ENCODE results near the gene SERPINE2.
"Not testable (repeated sequence)": the region's sequence is repeated elsewhere in the genome, so short reads cannot be mapped to it uniquely, and the experiment has no call there.

Gene SERPINE2

DNA sequence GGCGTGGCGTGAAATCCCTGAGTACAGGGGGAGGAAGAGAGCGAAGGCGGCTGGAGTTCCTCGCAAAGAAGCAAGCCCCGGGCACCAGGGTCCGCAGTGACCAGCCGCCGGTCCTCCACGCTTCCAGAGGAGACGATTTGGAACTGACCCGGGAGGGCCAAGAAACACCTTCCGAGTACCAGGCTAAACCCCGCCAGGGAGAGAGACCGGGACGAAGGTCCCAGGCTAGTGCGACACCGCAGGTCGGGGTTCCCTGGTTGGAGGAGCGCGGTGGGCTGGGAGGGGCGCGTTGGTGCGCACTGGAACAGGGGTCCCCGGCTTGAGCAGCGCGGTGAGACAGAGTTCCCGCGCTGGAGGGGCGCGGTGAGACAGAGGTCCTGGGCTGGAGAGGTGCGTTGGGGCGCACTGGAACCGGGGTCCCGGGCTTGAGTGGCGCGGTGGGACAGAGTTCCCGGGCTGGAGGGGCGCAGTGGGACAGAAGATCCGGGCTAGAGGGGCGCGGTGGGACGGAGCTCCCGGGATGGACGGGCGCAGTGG, 94.9 kb downstream of the SERPINE2 start:
- peak; percentile 21 for DNase-seq (ENCODE audit: low read depth)
- H3K4me3 ChIP-seq (ENCODE audit: low read length), result peak overlapping the region; percentile 84
- TF ChIP-seq, protein P1, sequence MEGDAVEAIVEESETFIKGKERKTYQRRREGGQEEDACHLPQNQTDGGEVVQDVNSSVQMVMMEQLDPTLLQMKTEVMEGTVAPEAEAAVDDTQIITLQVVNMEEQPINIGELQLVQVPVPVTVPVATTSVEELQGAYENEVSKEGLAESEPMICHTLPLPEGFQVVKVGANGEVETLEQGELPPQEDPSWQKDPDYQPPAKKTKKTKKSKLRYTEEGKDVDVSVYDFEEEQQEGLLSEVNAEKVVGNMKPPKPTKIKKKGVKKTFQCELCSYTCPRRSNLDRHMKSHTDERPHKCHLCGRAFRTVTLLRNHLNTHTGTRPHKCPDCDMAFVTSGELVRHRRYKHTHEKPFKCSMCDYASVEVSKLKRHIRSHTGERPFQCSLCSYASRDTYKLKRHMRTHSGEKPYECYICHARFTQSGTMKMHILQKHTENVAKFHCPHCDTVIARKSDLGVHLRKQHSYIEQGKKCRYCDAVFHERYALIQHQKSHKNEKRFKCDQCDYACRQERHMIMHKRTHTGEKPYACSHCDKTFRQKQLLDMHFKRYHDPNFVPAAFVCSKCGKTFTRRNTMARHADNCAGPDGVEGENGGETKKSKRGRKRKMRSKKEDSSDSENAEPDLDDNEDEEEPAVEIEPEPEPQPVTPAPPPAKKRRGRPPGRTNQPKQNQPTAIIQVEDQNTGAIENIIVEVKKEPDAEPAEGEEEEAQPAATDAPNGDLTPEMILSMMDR (IDR thresholded peaks at IDR 0.05; ENCODE audit: insufficient read depth, low read depth, low read length, missing control alignments), result no peak

DNA sequence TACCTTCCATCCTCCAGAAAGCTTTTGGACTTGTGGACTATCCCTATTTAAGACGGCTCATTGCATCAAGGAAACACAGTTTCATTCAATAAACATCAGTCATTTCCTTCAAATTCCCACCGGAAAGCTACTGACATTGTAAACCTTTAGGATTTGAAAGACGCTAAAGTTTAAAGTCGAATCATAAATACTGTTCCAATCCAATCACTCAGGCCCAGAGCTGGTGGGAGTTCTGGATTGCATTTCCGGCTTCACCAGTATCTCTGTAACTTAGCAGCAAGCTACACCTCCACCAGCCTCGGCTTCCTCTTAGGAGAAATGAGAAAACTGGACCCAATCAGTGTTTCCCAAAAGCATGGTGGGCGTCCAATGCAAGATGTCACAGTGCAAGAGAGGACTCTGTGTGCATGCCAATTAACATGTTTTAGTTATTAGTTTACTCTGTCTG, 95.5 kb downstream of the SERPINE2 start:
- peak; percentile 43 for DNase-seq (ENCODE audit: low read depth)
- TF ChIP-seq, protein P1 (IDR thresholded peaks at IDR 0.05; ENCODE audit: insufficient read depth, low read depth, low read length, missing control alignments), result no peak
- peak overlapping the region; percentile 84 for H3K4me3 ChIP-seq (ENCODE audit: low read length)

DNA sequence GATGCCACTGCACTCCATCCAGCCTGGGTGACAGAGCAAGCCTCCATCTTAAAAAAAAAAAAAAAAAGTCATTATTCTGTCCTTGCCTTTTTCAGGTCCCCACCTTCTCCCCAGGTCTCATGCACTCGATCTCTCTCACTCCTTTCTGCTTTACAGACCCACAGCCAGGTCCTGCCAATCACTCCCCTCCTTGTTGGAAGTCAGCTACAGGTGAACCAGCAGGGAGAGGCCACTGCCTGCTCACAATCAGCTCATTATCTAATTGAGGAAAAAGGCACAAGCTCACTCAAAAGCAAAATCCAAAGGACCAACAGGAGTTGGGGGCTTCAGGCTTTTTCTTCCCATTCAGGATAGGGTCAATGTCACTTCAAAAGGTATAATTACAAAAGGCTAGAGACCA, 96.0 kb downstream of the SERPINE2 start:
- DNase-seq (ENCODE audit: low read depth), result no peak
- TF ChIP-seq, protein P1 (IDR thresholded peaks at IDR 0.05; ENCODE audit: insufficient read depth, low read depth, low read length, missing control alignments), result no peak
- peak overlapping the region; percentile 84 for H3K4me3 ChIP-seq (ENCODE audit: low read length)

DNA sequence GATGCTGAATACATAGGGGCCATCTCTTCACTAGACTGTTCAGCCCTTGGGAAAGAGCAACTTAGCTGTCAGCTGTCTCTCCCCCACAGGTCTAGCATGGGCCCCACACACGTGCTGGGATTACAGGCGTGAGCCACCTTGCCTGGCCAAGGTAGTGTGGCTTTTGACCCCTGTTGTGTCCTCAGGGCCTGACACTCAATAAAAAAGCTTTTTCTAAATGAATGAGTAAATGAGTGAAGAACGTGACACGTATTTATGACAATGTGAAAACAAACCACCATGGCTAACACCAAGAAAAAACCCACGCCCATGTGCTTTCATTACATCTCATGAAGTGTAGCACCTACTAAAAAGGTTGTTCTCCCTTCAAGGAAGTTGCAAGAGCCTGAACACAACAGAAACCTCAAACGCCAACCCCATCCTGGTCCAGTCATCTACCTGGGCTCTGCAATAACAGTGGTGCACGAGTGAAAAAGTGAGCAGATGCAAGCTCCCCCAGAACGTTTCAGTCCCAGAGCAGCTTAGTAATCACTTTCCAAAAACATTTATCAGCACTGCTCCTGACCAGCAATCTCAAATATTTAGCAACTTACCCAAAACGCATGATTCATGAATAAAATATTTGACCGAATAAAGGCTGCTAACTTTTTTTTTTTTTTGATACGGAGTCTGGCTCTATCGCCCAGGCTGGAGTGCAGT, 97.4 kb downstream of the SERPINE2 start:
- TF ChIP-seq, protein P1 (IDR thresholded peaks at IDR 0.05; ENCODE audit: insufficient read depth, low read depth, low read length, missing control alignments), result no peak
- no peak overlapping the region for H3K4me3 ChIP-seq (ENCODE audit: low read length)
- peak; percentile 71 for DNase-seq (ENCODE audit: low read depth)

DNA sequence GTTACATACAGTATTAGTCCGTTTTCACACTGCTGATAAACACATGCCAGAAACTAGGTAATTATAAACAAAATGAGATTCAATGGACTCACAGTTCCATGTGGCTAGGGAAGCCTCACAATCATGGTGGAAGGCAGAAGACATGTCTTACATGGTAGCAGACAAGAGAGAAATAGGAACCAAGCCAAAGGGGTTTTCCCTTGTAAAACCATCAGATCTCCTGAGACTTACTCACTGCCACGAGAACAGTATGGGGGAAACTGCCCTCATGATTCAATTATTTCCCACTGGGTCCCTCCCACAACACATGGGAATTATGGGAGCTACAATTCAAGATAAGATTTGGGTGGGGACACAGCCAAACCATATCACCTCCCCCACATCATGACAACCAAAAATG, 99.6 kb downstream of the SERPINE2 start:
- not testable (repeated sequence) for H3K4me3 ChIP-seq (ENCODE audit: low read length)
- DNase-seq (ENCODE audit: low read depth), result peak; percentile 57

DNA sequence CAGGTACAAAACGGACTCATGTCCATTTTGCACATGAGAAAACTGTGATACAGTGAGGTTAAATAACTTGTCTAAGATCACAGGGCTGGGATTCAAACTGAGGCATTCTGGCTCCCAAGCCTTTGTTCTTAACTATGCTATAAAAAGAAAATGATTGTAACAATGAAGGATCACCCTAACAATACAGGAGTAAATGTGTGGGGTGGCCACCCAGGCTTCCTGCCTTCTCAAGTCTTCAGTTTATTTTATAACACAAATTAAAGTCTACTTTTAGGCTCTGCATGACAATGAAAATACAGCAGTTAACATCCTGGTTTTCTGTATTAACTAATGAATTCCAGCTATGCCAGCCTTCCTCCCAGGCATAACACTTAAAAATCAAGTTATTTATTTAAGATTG, 101.6 kb downstream of the SERPINE2 start:
- TF ChIP-seq, protein P1 (IDR thresholded peaks at IDR 0.05; ENCODE audit: insufficient read depth, low read depth, low read length, missing control alignments), result no peak
- no peak overlapping the region for H3K4me3 ChIP-seq (ENCODE audit: low read length)
- no peak for DNase-seq (ENCODE audit: low read depth)

DNA sequence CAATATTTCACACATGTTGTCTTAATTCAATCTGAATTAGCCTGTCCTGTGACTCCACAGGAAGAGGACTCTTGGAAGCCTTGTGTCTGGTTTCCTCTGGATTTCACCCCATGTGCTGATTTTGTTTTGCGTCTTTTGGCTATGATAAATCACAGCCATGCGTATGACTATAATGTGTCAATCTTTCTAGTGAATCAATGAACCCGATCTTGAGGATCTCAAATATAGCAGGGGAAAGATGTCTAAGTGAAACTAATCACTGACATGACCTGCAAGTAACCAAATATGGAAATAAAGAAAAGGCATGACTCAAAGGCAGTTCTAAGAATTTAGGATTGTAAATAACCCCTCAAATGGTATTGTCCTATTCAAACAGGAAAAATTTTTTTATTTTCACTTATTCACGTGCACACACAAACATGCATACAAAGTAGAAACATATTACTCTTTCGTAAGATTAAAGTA, 102.2 kb downstream of the SERPINE2 start:
- no peak for DNase-seq (ENCODE audit: low read depth)
- TF ChIP-seq, protein P1 (IDR thresholded peaks at IDR 0.05; ENCODE audit: insufficient read depth, low read depth, low read length, missing control alignments), result no peak
- no peak overlapping the region for H3K4me3 ChIP-seq (ENCODE audit: low read length)
